Measurements from ENCODE around the gene CUX1. TPM values are rescaled to one million over a fixed set of nuclear protein-coding genes. Genes with fewer than 3 reads are reported as not detected.

The CUX1 gene
- total RNA-seq, 2 donors from 2014 or later: 12.0 to 13.8 TPM

DNA sequence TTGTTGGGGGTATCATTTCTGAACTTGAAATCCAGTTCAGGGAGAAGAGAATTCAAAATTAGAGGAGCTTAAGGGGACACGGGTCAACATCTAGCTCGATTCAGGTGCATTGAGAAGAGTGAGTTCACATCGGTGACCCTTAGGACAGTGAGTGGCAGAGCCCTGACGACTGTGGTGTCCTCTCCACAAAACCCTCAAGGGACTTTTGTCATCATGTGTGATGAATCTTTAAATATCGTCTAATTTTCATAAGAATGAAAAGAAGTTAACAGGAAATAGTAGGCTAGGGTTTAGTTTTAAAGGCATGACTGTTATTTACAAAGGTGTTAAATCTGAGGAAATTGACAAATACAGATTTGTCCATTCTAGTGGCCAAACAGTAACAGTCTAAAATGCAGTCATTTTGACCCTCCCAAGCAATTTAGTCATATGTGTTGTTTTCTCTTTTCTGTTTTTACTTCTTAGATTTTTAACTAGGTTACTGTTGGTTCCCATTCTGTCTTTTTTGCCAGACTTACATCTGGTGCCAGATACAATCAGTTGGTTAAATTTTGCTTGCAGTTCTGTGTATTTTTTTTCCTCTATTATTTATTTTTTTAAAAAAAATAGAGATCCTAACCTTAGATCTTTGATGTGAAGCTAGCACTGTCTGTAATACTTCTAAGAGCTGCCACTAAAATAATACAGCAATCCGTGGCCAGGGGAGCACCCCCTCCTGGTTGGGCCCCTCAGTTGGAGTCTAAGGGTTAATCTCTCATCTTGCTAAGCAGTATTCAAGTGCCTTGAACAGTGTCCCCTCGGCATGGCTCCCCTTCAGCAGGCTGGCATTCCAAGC, 434.3 kb downstream of the CUX1 start:
- Mint-ChIP-seq H3K4me3 (no peak overlapping the region), H3K27me3 (no peaks in the 10 kb centered on the region), H3K36me3 (ENCODE audit: low read depth) (peaks cover 16% of the 10 kb centered on the region), H3K4me1 (no peaks in the 10 kb centered on the region), H3K9me3 (no peaks in the 10 kb centered on the region), H3K27ac (peak overlapping the region; percentile 28)
- ATAC-seq (replicated peaks): no peak

DNA sequence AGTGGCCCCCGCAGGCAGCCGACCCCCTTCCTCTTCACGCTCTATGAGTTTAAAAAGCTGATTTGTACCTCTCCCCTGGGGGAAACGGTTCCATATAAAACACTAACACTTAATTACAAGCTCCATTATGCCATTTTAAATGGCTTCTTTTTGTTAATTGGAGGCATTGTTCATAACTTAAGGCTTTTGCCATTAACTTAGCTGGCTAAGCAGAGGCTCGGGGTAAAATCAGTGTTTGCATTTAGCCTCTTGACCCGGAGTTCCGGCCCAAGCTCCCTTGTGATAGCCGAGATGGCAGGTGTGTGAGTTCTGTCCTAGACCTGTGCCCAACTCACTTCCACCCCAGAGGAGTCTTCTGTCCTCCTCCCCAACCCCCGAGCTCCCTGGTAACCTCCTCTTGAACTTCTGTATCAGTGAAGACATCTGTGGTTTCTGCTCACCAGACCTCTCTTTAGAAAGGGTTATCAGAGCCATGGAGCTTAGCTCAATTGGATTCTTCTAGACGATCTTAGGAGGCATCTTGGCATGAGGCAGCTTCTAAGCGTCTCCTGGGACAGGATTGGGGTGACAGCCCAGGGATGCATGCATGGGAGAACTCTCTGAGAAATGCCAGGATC, 435.0 kb downstream of the CUX1 start:
- Mint-ChIP-seq H3K27ac (no peak overlapping the region), H3K4me1 (no peaks in the 10 kb centered on the region), H3K9me3 (no peaks in the 10 kb centered on the region), H3K27me3 (no peaks in the 10 kb centered on the region), H3K4me3 (no peak overlapping the region), H3K36me3 (ENCODE audit: low read depth) (peaks cover 16% of the 10 kb centered on the region)
- no peak for ATAC-seq (replicated peaks)

DNA sequence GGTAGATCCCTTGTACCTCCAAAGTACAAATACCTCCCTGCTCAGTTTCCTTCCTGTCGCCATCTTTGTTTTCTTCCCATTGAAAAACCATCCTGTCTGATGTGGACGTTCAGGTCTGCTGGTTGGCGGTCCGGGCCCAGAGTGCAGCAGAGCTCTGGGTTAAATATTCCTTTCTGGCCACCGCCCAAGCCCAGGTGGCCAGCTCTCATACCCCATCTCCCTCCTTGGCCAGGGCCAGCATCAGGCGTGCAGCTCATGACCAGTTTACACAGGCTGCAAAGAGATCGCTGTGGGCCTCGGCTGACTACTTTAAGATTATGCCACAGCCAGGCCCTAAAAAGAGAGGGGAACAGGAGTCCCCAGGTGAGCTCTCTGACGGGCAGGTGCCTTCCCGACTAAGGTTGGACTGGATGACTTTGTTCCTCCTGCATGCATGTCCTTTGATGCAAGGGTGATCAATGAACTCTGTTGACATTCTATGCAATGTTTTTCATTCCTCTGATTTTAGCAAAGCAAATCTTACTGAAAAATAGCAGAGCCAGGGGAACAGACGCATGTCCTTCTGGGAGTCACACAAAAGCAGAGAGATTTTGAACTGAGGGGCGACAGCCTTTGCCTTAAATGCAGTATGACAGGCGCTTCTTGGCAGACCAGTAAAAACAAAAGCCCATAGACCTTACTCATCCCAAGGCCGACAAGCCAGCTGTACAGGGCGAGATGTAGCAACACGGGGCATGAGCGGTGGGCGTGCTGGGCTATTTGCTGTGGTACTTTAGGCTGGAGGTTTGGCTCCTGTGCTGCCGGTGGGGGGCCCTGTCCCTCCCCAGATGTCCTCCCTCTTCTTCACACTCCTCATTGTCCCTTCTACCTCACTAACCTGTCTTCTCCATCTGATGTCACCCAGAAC, 435.9 kb downstream of the CUX1 start:
- no peak for ATAC-seq (replicated peaks)
- H3K27me3 Mint-ChIP-seq: no peaks in the 10 kb centered on the region
- no peak overlapping the region for H3K4me3 Mint-ChIP-seq
- no peaks in the 10 kb centered on the region for H3K9me3 Mint-ChIP-seq
- H3K36me3 Mint-ChIP-seq (ENCODE audit: low read depth): peaks cover 16% of the 10 kb centered on the region
- H3K27ac Mint-ChIP-seq: no peak overlapping the region
- no peaks in the 10 kb centered on the region for H3K4me1 Mint-ChIP-seq

DNA sequence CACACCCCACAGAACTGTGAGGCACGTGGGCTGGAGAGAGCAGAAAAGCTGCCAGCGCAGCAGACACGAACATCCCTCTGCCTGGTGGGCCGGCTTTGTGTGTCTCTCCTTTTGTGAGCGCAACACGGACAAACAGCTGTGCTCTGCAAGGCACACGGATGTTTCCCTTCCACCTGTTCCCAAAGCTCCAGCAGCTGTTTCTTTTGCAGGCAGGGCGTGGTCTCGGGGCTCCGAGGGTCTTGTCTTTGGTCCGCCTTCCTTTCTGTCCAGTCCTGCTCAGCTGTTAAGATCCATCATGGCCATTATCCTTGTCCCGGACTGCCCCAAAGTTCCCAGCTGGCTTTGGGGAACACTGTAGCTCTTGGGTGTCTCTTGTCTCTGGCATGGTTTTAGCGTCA, 436.5 kb downstream of the CUX1 start:
- no peak overlapping the region for H3K4me3 Mint-ChIP-seq

DNA sequence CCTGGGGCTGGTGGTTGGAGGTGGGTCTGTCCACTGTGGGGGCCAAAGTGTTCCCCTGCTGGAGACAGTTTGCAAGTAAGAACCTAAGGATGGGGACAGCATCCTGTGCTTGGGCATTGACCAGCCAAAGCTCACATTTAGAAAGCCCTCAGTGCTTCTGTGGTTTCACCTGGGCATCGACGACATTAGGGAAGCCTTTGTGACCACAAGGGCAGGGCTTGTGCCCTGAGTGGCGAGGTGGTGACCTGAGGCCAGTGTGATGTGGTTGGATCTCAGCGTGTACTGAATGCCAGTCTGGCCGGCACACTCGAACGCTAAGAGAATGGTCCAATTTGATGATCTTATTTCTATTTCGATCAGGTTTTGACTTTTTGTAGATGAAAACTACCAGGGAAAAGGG, 437.1 kb downstream of the CUX1 start:
- Mint-ChIP-seq H3K36me3 (ENCODE audit: low read depth) (peaks cover 12% of the 10 kb centered on the region), H3K4me1 (no peaks in the 10 kb centered on the region), H3K27ac (no peak overlapping the region), H3K9me3 (no peaks in the 10 kb centered on the region), H3K27me3 (no peaks in the 10 kb centered on the region), H3K4me3 (no peak overlapping the region)
- ATAC-seq (replicated peaks): no peak

More for the DNA sequence above, 436.5 kb downstream of the CUX1 start:
- H3K4me1 Mint-ChIP-seq: no peaks in the 10 kb centered on the region
- H3K27ac Mint-ChIP-seq: no peak overlapping the region
- H3K9me3 Mint-ChIP-seq: no peaks in the 10 kb centered on the region
- peaks cover 16% of the 10 kb centered on the region for H3K36me3 Mint-ChIP-seq (ENCODE audit: low read depth)
- H3K27me3 Mint-ChIP-seq: no peaks in the 10 kb centered on the region
- ATAC-seq (replicated peaks): no peak

DNA sequence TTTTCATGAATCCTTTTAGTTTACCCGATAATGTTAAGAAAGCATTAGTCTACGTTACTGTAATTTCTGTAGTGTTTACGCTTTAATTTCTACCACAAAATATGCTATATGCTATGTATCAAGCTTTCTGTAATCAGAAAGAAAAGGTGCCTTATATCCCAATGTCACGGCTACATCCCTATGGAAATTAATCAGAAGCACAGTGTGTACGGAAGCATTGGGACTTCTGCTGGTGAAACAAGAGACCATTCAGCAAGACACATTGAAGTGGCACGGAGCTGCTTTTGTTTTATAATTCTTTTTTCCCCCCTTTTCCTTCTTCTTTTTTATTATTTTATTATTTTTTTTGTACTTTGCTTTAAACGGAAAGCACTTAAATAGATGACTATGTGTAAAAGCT, 438.1 kb downstream of the CUX1 start:
- peaks cover 3% of the 10 kb centered on the region for H3K36me3 Mint-ChIP-seq (ENCODE audit: low read depth)
- H3K9me3 Mint-ChIP-seq: no peaks in the 10 kb centered on the region
- H3K27me3 Mint-ChIP-seq: no peaks in the 10 kb centered on the region
- no peak overlapping the region for H3K27ac Mint-ChIP-seq
- ATAC-seq (replicated peaks): no peak
- no peak overlapping the region for H3K4me3 Mint-ChIP-seq
- H3K4me1 Mint-ChIP-seq: no peaks in the 10 kb centered on the region

DNA sequence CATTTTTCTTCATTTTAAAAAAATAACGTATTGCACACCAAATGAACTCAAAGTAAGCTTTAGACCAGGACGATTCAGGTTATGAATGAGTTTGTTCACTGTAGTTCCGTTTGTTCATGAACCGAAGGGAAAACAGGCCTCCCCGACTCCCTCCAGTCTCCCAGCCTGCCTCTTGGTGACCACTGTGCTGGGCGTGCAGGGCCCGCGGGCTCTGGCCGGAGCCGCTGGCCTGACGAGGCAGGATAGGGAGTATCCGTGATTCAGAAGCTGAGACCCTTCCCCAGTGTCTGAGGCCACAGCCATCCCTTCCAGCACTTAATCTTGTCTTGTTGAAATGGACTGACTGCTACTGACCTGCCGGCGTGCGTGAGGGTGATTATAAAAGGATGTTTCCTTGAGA, 438.5 kb downstream of the CUX1 start:
- H3K27ac Mint-ChIP-seq: no peak overlapping the region
- no peaks in the 10 kb centered on the region for H3K36me3 Mint-ChIP-seq (ENCODE audit: low read depth)
- no peak overlapping the region for H3K4me3 Mint-ChIP-seq
- no peaks in the 10 kb centered on the region for H3K4me1 Mint-ChIP-seq
- H3K27me3 Mint-ChIP-seq: no peaks in the 10 kb centered on the region
- H3K9me3 Mint-ChIP-seq: no peaks in the 10 kb centered on the region
- ATAC-seq (replicated peaks): no peak

DNA sequence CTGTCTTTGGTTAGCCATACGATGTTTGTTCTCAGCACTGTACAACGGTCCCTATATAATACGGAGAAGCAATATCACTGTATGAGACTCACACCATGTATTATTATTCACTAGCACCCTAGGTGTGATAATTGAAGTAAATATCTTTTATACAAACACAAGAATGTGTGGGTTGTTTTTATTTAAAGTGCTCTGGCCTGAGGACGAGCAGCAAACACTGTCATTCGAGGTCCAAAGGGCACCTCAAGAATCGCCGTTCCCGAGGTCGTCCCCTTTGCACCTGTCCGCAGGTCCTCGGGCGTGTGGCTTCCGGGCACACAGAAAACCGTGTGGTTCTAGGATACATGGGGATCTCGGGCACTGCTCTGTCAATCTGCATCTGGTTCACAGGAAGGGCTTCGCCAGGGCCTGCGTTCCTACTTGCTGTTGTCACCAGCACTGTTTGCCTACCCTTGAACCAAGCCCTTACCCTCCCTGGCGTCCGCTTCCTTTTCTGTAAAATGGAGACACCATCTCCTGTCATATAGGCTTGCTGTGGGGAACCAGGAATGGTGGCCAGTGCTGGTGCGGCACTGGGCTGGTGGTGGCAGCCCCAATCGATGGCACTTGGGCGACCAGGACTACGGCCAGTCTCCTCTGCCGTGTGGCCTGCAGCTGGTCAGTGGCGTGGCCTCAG, 440.8 kb downstream of the CUX1 start:
- Mint-ChIP-seq H3K4me1 (no peaks in the 10 kb centered on the region), H3K4me3 (no peak overlapping the region), H3K27me3 (no peaks in the 10 kb centered on the region), H3K9me3 (no peaks in the 10 kb centered on the region), H3K36me3 (ENCODE audit: low read depth) (no peaks in the 10 kb centered on the region), H3K27ac (no peak overlapping the region)
- ATAC-seq (replicated peaks): no peak

DNA sequence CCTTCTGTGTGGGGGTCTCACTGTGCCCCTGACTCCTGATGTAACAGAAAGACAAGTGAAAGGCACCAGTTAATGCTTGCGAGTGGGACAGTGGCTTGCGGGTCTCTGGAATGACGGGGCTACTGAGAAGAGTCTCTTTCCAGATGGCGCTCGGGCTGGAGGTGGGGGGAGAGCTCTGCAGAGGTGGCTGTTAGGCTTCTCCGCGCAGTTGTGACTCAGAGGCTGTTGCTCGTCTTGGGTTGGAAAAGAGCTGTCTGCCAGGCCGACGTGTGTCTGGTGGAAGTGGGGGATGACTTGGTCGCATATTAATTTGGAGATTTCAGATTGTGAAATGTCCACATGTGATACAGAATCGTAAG, 441.3 kb downstream of the CUX1 start:
- no peak for ATAC-seq (replicated peaks)
- Mint-ChIP-seq H3K4me1 (no peaks in the 10 kb centered on the region), H3K9me3 (no peaks in the 10 kb centered on the region), H3K4me3 (no peak overlapping the region), H3K27ac (no peak overlapping the region), H3K36me3 (ENCODE audit: low read depth) (no peaks in the 10 kb centered on the region), H3K27me3 (no peaks in the 10 kb centered on the region)

DNA sequence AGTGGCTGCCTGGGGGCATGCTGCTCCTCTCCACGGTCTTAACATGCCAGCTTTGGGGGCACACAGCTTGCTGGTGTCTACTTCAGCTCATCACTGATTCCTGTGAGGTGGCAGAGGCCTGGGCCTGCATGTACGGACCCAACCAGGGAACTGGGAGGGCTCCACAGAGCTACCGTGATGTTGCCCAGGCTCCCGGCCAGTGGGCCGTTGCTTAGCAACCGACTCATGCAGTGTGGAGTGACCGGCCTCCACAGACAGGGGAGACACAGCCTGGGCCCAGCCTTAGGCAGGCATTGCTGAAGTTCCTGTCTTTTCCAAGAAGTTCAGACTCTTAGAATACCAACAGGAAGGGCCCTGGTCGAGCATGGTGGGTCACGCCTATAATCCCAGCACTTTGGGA, 443.4 kb downstream of the CUX1 start:
- H3K4me3 Mint-ChIP-seq: no peak overlapping the region
- no peaks in the 10 kb centered on the region for H3K27me3 Mint-ChIP-seq
- H3K27ac Mint-ChIP-seq: no peak overlapping the region
- no peak for ATAC-seq (replicated peaks)
- no peaks in the 10 kb centered on the region for H3K4me1 Mint-ChIP-seq
- H3K36me3 Mint-ChIP-seq (ENCODE audit: low read depth): no peaks in the 10 kb centered on the region
- H3K9me3 Mint-ChIP-seq: no peaks in the 10 kb centered on the region

DNA sequence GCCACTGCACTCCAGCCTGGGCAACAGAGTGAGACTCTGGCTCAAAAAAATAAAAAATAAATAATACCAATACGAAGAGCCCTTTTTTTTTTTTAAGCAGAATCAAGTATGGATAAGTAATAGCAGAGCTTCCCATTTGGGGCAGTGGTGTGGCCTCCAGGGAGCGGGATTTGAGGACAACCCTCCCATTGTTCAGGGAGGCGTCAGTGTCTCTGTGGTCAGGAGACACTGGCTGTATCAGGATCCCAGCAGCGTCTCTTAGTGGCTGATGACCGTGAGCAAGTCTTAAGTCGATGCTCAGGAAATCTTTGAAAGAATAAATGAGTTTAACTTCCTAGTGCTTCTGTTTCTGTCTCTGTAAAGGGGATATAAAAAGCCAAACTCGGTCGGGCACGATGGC, 444.0 kb downstream of the CUX1 start:
- Mint-ChIP-seq H3K36me3 (ENCODE audit: low read depth) (no peaks in the 10 kb centered on the region), H3K27me3 (no peaks in the 10 kb centered on the region), H3K27ac (no peak overlapping the region), H3K9me3 (no peaks in the 10 kb centered on the region), H3K4me1 (no peaks in the 10 kb centered on the region), H3K4me3 (no peak overlapping the region)
- no peak for ATAC-seq (replicated peaks)

DNA sequence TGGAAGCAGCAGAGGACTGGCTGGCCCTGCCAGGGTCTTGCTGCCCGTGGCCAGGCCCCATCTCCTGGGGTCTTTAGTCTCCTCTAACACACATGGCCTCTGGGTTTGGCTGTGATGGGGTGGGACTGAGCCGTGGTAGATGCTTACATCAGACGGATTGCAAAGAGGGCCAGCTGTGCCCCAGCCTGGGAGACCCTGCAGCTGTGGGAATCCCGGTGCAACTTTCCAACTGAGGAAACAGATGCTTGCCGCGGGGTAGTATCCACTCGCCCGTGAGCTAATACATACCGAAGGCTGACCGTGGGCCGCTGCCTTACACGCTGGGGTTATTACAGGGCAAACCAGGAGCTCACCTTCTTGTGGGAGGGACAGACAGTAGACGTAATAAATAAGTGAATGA, 445.1 kb downstream of the CUX1 start:
- H3K27ac Mint-ChIP-seq: no peak overlapping the region
- no peaks in the 10 kb centered on the region for H3K27me3 Mint-ChIP-seq
- no peaks in the 10 kb centered on the region for H3K9me3 Mint-ChIP-seq
- H3K36me3 Mint-ChIP-seq (ENCODE audit: low read depth): no peaks in the 10 kb centered on the region
- H3K4me3 Mint-ChIP-seq: no peak overlapping the region
- H3K4me1 Mint-ChIP-seq: no peaks in the 10 kb centered on the region
- no peak for ATAC-seq (replicated peaks)

DNA sequence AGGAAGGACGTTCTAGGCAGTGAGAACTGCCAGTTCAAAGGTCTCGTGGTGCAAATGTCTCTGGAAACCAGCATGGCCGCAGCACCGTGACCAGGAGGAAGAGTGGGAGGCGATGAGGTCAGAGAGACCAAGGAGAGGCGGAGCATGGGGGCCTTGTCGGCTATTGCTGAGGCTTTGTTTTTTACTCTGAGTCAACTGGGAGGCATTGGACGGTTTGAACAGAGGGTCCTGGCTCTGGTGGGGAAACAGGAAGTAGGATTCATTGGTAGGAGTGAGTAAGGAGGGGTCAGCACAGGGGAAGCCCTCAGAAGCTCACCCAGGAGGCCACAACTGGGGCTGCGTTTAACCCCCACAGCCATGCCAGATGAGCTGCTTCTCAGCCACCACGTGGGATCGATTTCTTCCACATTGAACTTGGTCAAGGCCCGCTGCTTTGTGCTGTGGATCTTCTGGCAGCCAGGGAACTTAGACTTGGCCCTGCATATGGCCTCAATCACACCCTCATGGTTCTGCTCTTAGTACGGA, 447.0 kb downstream of the CUX1 start:
- Mint-ChIP-seq H3K27ac (no peak overlapping the region), H3K27me3 (no peaks in the 10 kb centered on the region), H3K4me3 (no peak overlapping the region), H3K4me1 (no peaks in the 10 kb centered on the region), H3K36me3 (ENCODE audit: low read depth) (no peaks in the 10 kb centered on the region), H3K9me3 (no peaks in the 10 kb centered on the region)
- ATAC-seq (replicated peaks): no peak

DNA sequence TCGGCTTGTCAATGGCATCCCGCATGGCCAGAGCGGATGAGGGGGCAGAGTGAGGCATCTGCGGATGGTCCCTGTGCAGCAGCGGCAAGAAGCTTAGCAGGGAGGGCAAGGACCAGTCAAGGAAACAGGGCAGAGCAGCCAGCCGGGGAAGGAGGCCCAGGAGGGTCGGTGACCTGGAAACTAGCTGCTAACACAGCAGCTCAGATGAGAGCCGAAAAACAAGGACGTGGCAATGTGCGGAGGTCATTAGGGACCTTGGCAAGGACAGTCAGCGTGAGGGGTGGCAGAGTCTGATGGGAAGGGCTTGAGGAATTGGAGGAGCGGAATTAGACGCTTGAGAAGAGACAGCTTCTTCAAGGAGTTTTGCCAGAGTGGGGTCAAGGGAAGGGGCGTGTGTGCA, 449.1 kb downstream of the CUX1 start:
- Mint-ChIP-seq H3K9me3 (no peaks in the 10 kb centered on the region), H3K4me1 (no peaks in the 10 kb centered on the region), H3K27me3 (no peaks in the 10 kb centered on the region), H3K36me3 (ENCODE audit: low read depth) (no peaks in the 10 kb centered on the region), H3K27ac (no peak overlapping the region), H3K4me3 (no peak overlapping the region)
- ATAC-seq (replicated peaks): no peak

Data from activated T-helper 17 cell treated with anti-CD3 and anti-CD28 coated beads, Interleukin-2, amount 50 U/mL, for 72 hours (primary cell).